ENCODE results near the gene ABCC2. TPM values are rescaled to one million over a fixed set of nuclear protein-coding genes. Genes with fewer than 3 reads are reported as not detected.

Gene ABCC2
- total and polyA plus RNA-seq, 9 of the 15 experiments (the other 6 are each of a cell fraction or from before 2014, with no cell fraction given) = 0.03 to 0.18 (median 0.10) TPM; not detected in 1

GRCh38 chr10:99775850-99776249 lies 6.6 kb upstream of the ABCC2 start (continued):
- TF ChIP-seq USF1 (CRISPR knock-in tag; IDR thresholded peaks at IDR 0.05) (no peak), RAD21 (CRISPR knock-in tag; conservative IDR thresholded peaks at IDR 0.05 in 1 of 2, IDR thresholded peaks at IDR 0.05 in 1 of 2) (no peak), POLR3G (IDR thresholded peaks at IDR 0.05; ENCODE audit: extremely low read depth, insufficient read length, insufficient replicate concordance) (no peak), ETV1 (tag; conservative IDR thresholded peaks at IDR 0.05; ENCODE audit: low read depth) (no peak), ZKSCAN8 (CRISPR knock-in tag; IDR thresholded peaks at IDR 0.05) (no peak), NFE2 (IDR thresholded peaks at IDR 0.05; ENCODE audit: low read depth) (peak; percentile 94), GABPB1 (CRISPR knock-in tag; IDR thresholded peaks at IDR 0.05) (no peak), ZNF644 (tag; IDR thresholded peaks at IDR 0.05; ENCODE audit: low read depth) (no peak), THRAP3 (IDR thresholded peaks at IDR 0.05; ENCODE audit: borderline replicate concordance) (no peak), NRF1 (conservative IDR thresholded peaks at IDR 0.05 in 1 of 2, IDR thresholded peaks at IDR 0.05 in 1 of 2) (no peak), SMAD2 (IDR thresholded peaks at IDR 0.05; ENCODE audit: low read depth, low read length) (no peak), ZNF444 (CRISPR knock-in tag; IDR thresholded peaks at IDR 0.05) (no peak), HMBOX1 (IDR thresholded peaks at IDR 0.05) (no peak), HDAC2 (IDR thresholded peaks at IDR 0.05) (0 out of 2 replicates have a peak, but pooled peaks have one; percentile 57), MXD1 (CRISPR knock-in tag; IDR thresholded peaks at IDR 0.05; ENCODE audit: borderline replicate concordance, poor library complexity, severe bottlenecking) (no peak), MYC (IDR thresholded peaks at IDR 0.05; ENCODE audit: low read depth, low read length) (no peak), MYC (CRISPR knock-in tag; IDR thresholded peaks at IDR 0.05; ENCODE audit: borderline replicate concordance, low read depth) (no peak), GATAD2A (IDR thresholded peaks at IDR 0.05) (no peak), FOS (IDR thresholded peaks at IDR 0.05; ENCODE audit: extremely low read depth, insufficient read length) (peak; percentile 43), NEUROD1 (IDR thresholded peaks at IDR 0.05; ENCODE audit: borderline replicate concordance, low read depth, low read length, partially characterized antibody) (no peak), L3MBTL2 (IDR thresholded peaks at IDR 0.05) (no peak), ZFPM2 (CRISPR knock-in tag; IDR thresholded peaks at IDR 0.05) (no peak), TAF9B (IDR thresholded peaks at IDR 0.05; ENCODE audit: partially characterized antibody) (no peak)
